Stimulated activated CD8-positive, alpha-beta memory T cell treated with anti-CD3 and anti-CD28 coated beads, Interleukin-7, amount 100 ng/mL, for 48 hours (primary cell): ENCODE data around the gene ABCB1.
A peak's percentile ranks its signal among the peaks of the same experiment; 100 is the strongest.
"Not testable (repeated sequence)": the region's sequence is repeated elsewhere in the genome, so short reads cannot be mapped to it uniquely, and the experiment has no call there.

ENCODE experiments used
- DNase-seq, 2 donors: peaks; one replicate each; pipeline ENCODE4 v3.0.0-alpha.2; 2020; ENCODE audit warnings: low read depth in 1 of 2; ENCODE audit errors: extremely low read depth in 1 of 2

Gene ABCB1

DNA sequence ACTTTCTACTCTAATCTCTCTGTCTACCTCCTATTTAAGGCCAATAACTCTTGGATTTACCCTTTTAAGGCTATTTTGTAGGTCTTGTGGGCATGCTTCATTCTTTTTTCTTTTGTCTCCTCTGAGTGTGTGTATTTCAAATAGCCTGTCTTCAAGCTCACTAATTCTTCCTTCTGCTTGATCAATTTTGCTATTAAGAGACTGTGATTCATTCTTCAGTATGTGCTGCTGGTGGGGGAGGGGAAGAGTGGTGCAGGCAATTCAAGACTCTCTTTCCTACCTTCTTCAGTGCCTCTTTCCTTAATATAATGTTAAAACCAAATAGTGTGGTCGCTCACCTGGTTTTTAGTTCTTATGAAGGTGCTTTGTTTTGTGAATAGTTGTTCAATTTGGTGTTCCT, 20.0 kb downstream of the ABCB1 start:
- DNase-seq = no peak

DNA sequence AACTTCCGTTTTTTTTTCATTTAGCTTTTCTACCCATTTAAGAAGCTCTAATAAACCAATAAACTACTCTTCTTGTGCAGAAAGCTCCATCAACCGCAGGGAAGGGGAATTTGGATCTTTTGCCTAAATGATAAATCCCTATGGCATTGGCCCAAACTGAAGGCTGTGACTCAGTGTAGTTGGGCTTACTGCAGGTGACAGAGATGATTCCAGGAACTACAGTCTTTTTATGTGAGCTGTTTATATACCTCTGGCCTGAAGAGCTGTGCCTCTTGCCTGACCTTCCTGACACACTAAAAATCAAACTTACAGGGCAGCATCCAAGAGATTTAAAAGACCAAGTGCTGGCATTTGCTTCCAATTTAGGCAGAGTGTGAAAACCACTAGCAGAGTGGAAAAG, 25.2 kb downstream of the ABCB1 start:
- DNase-seq = no peak

DNA sequence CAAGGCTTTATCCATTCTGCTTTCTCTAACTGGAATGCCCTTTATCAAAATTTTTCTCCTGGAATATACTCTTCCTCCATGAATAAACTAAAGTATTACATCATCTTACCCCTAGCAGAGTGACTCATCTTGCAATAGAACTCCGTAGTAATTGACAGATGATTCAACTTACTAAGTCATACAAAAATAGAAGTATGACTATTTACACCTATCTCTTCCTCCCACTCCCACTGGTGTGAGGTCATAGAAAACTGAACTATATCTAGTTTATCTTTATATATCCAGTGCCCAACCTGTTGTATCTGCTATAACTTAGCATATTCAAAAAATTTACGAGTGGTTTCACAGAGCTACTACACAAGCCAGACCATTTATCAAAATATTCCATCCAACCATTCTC, 26.1 kb downstream of the ABCB1 start:
- DNase-seq = no peak

DNA sequence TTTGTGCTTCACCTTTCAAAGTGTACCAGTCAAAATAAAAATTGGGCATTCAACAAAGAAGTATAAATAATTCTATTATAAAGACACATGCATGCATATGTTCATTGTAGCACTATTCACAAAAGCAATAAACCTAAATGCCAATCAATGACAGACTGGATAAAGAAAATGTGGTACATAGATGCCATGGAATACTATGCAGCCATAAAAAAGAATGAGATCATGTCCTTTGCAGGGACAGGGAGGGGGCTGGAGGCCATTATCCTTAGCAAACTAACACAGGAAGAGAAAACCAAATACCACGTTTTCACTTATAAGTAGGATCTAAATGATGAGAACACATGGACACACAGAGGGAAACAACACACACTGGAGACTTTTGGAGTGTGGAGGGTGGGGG, 28.2 kb downstream of the ABCB1 start:
- DNase-seq = not testable (repeated sequence)

DNA sequence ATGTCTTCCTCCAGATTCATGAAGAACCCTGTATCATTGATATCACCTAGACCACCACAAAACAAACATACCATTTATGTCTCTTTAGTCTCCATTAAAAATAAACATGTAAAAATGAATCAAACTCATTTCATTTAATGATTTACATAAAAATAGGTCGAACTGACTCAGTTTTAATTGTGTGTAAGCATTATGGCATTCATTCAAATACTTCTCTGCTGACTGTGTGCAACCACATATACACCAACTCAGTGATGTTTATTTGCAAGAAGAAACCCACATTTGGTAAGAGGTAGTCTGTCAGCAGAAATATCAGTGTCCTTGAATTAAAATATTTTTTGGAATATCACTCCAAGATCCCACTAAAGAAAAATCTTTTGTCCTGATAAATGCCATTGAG, 30.5 kb downstream of the ABCB1 start:
- DNase-seq = no peak

DNA sequence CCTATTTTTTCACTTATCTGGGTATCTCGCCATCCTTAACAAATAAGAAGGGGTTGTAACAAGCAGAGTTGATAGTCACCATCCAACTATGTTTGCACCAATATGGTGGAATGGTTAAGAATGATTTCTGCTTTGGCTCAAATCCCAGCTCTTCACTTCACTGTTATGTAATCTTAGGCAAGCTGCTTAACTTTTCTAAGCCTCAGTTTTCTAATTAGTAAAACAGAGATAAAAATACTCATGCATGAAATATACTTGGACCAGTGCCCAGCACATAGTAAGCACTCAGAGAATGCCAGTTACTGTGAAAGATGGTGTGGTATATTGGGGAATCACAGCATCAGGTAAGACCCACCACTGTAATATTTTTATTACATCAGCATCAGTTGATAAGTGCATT, 33.6 kb downstream of the ABCB1 start:
- DNase-seq = no peak

DNA sequence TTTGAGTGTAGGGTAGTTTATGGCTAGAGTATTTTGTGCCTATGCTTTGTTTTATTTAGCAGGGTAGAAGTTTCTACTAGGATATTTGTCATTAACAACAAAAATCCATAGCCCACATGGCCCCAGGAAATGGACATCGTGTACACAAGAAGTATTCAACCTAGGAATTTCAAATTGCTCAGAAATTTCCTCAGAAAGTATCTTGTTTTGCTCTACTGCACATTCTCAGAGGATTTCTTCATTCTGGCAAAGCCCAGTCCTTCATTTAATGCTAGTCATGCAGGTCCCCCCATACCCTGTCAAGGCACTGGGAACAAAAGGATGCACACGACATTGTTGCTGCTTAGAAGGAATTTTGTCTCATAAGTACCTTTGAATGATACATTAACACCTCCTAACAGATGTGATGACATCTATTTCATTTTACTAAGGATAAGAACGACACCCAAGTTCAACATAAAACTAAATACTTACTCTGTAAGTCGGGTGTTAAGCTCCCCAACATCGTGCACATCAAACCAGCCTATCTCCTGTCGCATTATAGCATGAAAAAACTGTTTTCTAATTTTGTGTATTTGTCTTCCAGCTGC, 34.3 kb downstream of the ABCB1 start:
- no peak for DNase-seq

DNA sequence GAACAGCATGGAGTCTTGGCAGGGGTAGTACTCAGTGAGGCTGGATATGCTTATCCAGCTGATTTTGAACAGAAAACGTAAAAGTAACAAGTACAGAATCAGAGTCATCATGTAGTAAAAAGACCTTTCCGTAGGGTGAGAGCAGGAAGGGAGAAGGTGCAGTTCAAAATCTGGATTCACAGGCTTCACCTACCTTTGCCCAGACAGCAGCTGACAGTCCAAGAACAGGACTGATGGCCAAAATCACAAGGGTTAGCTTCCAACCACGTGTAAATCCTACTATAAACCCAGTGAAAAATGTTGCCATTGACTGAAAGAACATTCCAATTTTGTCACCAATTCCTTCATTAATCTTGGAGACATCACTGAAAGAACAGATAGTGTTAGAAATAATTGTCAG, 34.8 kb downstream of the ABCB1 start:
- no peak for DNase-seq

DNA sequence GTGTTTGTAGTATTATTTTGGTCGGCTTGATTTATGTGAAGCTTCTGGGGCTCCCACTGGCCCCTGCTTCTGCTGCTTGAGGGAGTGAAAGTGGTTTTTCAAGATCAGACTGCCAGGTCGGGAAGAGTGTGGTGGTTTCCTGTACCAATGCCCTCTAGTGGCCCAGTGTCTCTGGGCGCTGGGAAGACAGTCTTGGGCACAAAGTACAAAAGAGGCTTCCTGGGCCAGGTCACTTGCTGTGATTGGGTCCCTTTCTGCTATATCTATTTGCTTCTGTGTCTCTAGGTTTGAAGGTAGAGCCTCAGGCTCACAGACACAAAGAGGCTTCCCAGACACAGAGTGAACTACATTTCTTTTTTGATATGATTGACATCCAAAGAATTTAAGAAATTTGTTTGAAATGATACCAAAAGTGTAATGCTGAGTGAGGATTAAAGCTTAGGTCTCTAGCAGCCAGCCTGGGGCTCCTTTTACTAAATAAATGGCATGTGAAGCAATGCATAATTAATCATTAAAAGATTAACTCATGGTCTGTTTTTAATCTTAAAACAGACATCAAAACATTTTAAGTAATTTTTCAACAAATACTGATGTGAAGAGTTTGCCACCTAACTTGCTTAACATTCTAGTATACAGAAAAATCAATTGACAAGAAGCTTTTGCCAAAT, 36.3 kb downstream of the ABCB1 start:
- DNase-seq = peak in 1 of 2 donors; percentile 8

DNA sequence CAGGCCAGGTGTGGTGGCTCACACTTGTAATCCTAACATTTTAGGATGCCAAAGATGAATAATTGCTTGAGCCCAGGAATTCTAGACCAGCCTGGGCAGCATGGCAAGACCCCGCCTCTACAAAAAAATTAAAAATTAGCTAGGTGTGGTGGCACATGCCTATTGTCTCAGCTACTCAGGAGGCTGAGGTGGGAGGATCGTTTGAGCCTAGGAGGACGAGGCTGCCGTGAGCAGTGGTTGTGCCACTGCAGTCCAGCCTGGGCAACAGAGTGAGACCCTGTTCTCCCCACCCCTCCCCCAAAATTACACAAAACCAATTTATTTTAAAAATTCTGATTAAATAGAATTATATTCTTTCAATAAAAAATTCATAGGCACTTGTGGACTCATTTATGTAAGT, 39.0 kb downstream of the ABCB1 start:
- DNase-seq = no peak

DNA sequence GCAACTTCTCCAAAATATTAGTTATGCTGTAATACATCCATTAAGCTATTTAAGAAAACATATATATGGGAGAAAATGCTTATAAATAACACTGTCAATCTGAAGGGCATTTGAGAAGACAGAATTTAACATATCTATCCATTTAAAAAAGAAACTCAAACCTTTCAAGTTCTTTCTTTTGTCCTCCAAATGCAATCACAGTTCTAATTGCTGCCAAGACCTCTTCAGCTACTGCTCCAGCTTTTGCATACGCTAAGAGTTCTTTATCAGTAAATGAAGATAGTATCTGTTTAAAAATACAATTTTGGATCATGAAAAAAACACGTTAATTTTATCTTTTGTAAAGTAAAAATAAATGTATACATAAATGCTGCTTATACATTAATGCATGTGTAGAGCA, 39.6 kb downstream of the ABCB1 start:
- DNase-seq = no peak

DNA sequence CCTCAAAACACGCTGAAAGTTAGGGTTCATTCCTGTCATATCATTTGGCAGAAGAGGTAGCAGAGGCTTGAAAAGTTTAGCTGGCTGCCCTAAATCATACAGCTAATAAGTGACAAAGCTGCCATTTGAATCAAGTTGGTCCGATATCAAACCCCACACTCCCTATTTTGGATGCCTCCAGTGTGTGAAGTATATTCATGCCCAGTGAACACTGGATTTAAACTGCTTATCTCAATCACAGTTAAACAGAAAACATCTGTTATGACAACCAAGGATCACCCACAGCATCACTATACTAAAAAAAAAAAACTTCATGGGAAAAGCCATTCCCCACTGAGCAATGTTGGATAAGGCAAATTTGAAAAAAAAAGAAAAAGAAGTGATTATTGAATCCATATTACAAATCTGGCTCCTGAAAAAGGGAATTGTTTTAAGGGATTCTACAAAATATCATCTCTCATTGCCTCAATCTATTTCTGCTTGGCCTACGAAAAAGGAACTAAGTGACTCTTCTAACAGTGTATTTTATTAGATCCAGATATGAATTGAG, 48.3 kb downstream of the ABCB1 start:
- no peak for DNase-seq

DNA sequence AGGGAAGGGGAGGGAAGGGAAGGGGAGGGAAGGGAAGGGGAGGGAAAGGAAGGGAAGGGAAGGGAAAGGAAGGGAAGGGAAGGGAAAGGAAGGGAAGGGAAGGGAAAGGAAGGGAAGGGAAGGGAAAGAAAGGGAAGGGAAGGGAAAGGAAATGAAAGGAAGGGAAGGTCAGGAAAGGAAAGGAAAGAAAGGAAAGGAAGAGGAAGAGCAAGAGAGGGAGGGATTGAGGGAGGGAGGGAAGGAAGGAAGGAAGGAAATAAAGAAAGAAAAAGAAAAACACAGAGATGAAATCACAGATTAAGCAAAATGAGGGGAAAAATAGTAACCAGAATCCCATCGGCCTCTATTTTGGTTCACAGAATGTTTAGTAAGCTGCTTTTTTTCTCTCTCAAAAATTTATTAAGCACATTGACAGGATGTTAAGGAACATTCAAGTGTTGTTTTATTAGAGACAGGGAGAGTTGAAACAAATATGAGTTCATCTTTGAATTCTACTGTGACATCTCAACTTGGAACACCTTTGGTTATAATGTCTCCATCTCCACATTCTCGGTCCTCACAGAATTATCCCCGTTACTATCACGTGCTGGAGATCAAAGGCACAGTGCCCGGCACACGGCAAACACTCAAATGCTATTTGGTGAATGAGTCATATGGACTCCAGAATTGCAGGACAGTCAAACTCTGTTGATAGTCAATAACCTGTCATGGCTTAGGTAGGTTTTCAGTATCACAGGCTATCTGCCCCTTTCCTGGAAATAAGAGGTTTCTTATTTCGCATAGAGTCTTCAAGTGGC, 52.4 kb downstream of the ABCB1 start:
- no peak for DNase-seq

DNA sequence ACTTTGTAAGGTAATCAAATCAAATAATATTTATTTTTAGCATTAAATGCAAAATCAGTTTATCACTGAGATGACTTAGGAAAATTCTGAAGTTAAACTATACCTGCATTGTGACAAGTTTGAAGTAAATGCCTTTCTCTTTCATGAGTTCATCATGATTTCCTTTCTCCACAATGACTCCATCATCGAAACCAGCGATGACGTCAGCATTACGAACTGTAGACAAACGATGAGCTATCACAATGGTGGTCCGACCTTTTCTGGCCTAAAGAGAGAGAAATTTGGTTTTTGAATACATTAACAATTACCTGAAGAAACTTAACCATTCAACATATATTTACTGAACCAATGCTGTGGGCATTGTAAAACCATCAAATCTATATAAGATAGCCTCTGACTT, 54.9 kb downstream of the ABCB1 start:
- DNase-seq = no peak

DNA sequence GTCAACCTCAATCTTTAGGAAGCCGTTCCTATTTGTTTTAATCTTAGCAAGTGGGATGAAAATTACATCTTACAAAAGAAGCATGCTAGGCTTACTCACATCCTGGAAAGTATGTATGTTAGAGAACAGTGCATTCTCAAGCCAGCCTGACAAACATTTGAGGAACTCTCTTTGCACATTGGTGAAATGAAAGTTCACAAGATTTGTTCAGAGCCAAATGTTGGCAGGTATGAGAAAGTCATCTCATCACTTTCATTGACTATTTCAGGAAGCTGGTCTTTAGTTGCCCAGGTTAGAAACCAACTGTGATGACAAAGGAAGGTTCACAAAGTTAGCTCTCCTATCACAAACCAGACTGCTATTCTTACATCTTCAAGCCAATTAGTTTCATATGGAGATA, 57.1 kb downstream of the ABCB1 start:
- DNase-seq = no peak

DNA sequence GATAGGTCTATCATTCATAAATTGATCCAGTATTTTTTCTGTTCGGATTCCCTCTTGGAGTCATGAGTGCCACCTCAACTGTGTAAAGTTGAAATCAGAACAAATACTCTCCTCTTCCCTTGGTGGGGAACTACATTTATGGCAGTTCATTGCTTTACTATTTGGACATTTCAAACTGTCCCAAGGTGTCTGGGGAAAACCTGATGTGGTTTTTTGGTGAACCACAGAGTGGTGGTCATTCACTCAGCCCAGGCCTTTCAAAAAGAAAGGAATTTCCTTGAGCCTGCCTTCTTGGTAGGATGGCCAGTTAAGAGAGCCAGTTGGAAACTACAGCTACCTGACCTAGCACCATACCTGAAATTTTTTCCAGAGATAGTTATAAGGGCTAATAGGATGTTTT, 59.0 kb downstream of the ABCB1 start:
- DNase-seq = no peak

DNA sequence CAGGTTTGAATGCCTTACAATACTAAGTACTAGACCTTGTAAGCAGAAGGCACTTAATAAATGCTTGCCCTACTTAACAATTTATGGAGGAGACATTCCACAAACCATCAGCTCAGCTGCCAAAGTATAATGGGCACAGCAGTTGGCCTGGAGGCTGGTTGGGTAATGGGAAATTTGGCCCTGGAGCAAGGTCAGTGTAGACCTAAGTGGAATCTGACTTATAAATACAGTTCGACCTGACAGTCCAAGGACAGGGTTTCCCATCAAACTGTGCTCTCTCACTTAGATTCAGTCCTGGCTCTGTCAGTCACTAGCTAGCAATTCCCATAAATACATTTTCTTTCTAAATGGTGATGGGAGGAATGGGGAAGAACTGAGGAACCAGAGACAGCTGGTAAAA, 62.6 kb downstream of the ABCB1 start:
- no peak for DNase-seq

DNA sequence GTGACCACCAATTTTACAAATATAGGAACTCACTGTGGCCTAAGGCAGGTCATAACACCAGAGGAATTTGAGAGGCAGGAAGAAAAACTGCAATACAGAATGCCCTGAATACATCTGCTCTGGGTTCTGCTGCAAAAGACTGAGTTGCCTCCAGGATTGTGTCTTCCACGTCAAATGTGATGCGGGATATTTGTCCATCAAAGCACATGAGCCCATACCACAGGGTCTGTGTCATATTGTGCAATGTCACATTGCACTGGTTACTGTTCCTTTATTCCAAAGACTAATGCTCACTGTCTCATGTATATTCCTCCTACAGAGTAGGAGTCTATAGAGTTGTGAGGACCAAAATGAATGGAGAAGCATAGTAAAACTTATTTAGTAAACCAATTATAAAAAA, 66.6 kb downstream of the ABCB1 start:
- DNase-seq = no peak

DNA sequence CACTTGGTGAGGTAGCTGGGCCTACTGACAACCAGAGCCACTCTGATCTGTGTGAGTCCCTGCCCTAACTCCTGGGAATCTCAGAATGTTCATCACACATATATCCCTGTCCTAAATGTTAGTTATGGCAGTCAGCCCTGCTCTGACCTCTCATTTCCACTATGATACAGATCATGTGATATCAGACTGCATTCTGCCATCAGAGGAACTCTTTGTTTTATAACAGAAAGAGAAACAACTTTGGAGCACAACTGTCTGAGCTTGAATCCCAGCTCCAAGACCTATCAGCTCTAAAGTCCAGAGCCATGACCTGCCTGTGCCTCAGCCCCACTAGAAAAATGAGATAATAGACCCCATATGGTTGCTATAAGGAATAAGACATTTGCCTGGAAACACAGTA, 70.6 kb downstream of the ABCB1 start:
- no peak for DNase-seq

DNA sequence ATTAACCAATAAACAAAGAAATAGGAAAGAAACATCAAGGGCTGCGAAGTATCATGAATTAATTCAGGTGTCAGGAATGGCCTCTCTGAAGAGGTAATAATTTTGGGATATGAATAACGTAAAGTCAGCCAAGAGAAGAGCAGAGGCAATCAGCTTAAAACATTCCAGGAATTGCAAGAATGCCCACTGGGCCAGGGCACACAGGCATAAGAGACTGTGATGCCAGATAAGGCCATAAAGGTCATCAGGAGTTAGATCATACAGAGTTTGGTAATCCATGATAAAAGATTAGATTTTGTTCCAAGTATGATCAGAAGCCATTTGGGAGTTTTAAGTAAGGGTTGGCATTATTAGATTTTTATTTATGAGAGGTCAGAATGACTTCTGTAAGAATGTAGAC, 72.0 kb downstream of the ABCB1 start:
- no peak for DNase-seq

DNA sequence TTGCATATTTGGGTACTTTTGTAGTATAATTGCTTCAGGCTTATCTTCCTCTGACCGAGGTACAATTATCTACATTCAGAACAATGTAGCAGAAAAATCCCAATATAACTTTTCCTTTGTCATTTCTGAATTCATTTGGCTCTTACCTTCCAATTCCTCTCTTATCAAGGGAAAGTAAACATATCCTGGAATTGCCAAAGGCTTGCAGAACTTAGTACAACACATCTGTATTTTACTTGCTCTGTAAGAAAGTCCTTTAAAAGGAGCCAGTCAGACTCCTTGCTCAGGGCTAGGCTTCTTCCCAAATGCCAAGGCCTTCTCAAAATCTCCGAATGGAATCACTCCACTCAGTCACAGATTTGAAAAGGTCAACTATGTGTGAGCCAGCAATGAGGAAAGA, 81.9 kb downstream of the ABCB1 start:
- DNase-seq = no peak

DNA sequence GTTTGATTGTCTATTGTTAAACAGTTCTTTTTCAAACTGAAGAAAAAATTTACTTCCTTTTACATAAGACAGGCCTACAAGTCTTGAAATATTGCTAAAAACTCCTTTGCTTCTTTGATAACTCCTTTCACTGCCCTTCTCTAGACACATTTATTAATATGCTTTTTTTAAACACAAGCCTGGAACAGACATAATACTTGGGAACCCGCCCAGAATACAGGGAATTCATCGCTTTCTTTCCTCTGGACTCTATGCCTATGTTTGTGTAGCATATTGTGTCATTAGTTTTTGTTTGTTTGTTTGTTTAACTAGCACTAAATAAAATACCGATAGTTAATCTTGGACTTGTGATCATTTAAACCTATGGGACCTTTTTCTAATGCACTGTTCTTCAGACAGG, 82.8 kb downstream of the ABCB1 start:
- DNase-seq = no peak
